HepG2 (cell line): ENCODE results near the gene COASY. TPM values are rescaled to one million over a fixed set of nuclear protein-coding genes. Genes with fewer than 3 reads are reported as not detected.

Experiments
- ARHGAP35 ChIP-seq: sonication (generic); formaldehyde crosslinking; IDR thresholded peaks from 2 replicates; pipeline ENCODE4 v1.9.0; 2022; ENCODE audit warnings: mild to moderate bottlenecking, inconsistent platforms, moderate library complexity, missing genetic modification reagents, borderline replicate concordance
- ATF7-NPFF ChIP-seq: sonication (generic); formaldehyde crosslinking; IDR thresholded peaks from 2 replicates; pipeline ENCODE4 v1.8.1; 2023; ENCODE audit warnings: mild to moderate bottlenecking, low read depth, missing genetic modification reagents, moderate library complexity
- EHMT2 ChIP-seq: fragments of 200-600 bp; sonication (generic); IDR thresholded peaks from 2 replicates; pipeline ENCODE4 v1.7.0; 2017; ENCODE audit warnings: antibody characterized with exemption, low read depth, low read length, borderline replicate concordance
- FOXP4 ChIP-seq: sonication (generic); formaldehyde crosslinking; IDR thresholded peaks from 2 replicates; pipeline ENCODE4 v1.4.0; 2020; ENCODE audit warnings: missing genetic modification reagents
- GATAD2A ChIP-seq: IDR thresholded peaks from 2 replicates; pipeline ENCODE4 v1.6.1; 2016
- HOXA5 ChIP-seq: sonication (generic); formaldehyde crosslinking; IDR thresholded peaks from 2 replicates; pipeline ENCODE4 v1.4.0; 2020; ENCODE audit warnings: missing genetic modification reagents
- KAT2B ChIP-seq: fragments of 150-350 bp; IDR thresholded peaks from 2 replicates; pipeline ENCODE4 v1.6.1; 2014; ENCODE audit warnings: low read depth, low read length, borderline replicate concordance
- NR1H2 ChIP-seq: sonication (generic); formaldehyde crosslinking; IDR thresholded peaks from 2 replicates; pipeline ENCODE4 v1.8.1; 2022; ENCODE audit warnings: low read depth, missing genetic modification reagents, borderline replicate concordance
- PCBP2 ChIP-seq: fragments of 200-400 bp; formaldehyde crosslinking; optimal IDR thresholded peaks from 2 replicates; pipeline ENCODE3; 2018; ENCODE audit warnings: low read length, low read depth; ENCODE audit not compliant: poor library complexity, severe bottlenecking
- PHF5A ChIP-seq: IDR thresholded peaks from one replicate; pipeline ENCODE4 v1.6.1; 2018; ENCODE audit warnings: low read depth, missing genetic modification reagents; ENCODE audit not compliant: unreplicated experiment
- RBM22 ChIP-seq: fragments of 200-400 bp; formaldehyde crosslinking; optimal IDR thresholded peaks from 2 replicates; pipeline ENCODE3; 2017; ENCODE audit warnings: mild to moderate bottlenecking, low read length, moderate library complexity
- SMAD9 ChIP-seq: sonication (generic); formaldehyde crosslinking; IDR thresholded peaks from 2 replicates; pipeline ENCODE4 v1.5.1; 2020; ENCODE audit warnings: mild to moderate bottlenecking, missing genetic modification reagents
- SYNCRIP ChIP-seq: fragments of 200-400 bp; formaldehyde crosslinking; IDR thresholded peaks from 2 replicates; pipeline ENCODE4 v1.6.1; 2018; ENCODE audit warnings: mild to moderate bottlenecking, low read depth, low read length; ENCODE audit not compliant: insufficient read depth
- THAP7 ChIP-seq: sonication (generic); formaldehyde crosslinking; IDR thresholded peaks from 2 replicates; pipeline ENCODE4 v1.8.1; 2023; ENCODE audit warnings: mild to moderate bottlenecking, missing genetic modification reagents
- TRAFD1 ChIP-seq: sonication (generic); formaldehyde crosslinking; IDR thresholded peaks from 2 replicates; pipeline ENCODE4 v1.5.1; 2020; ENCODE audit warnings: missing genetic modification reagents, mild to moderate bottlenecking, borderline replicate concordance
- WIZ ChIP-seq: sonication (generic); formaldehyde crosslinking; IDR thresholded peaks from 2 replicates; pipeline ENCODE4 v1.5.1; 2020; ENCODE audit warnings: mild to moderate bottlenecking, missing genetic modification reagents
- YEATS4 ChIP-seq: sonication (generic); formaldehyde crosslinking; IDR thresholded peaks from 2 replicates; pipeline ENCODE4 v1.4.0; 2020; ENCODE audit warnings: missing genetic modification reagents, borderline replicate concordance
- ZIK1 ChIP-seq: sonication (generic); formaldehyde crosslinking; IDR thresholded peaks from 2 replicates; pipeline ENCODE4 v1.5.0; 2020; ENCODE audit warnings: mild to moderate bottlenecking, low read depth, missing genetic modification reagents, borderline replicate concordance
- ZNF235 ChIP-seq: sonication (generic); formaldehyde crosslinking; IDR thresholded peaks from 2 replicates; pipeline ENCODE4 v1.8.1; 2023; ENCODE audit warnings: mild to moderate bottlenecking, missing genetic modification reagents, borderline replicate concordance
- polyA plus RNA-seq, 8 experiments: library from polyadenylated mRNA; depleted of rRNA in 3 of 8; stranded (reverse) in 7 of 8; unstranded in 1 of 8; fragments of >200 nt; fragmentation: Illumina TruSeq in 4 of 8; extraction: Trizol in 4 of 8; gene quantifications; 2 replicates each; pipeline versions ENCODE4 v1.2.1 to v1.2.3, GENCODE V29; 2011 to 2016; ENCODE audit warnings: low read depth in 4 of 8, missing spikeins in 1 of 8, mixed read lengths in 1 of 8; ENCODE audit not compliant: insufficient read depth in 1 of 8
- total RNA-seq, 5 experiments: library from RNA; depleted of rRNA; stranded (reverse); fragments of >200 nt; fragmentation: Illumina TruSeq; extraction: Trizol; gene quantifications; 2 replicates each; pipeline ENCODE4 v1.2.3, GENCODE V29; 2016; ENCODE audit warnings: low read depth in 1 of 5
- TF ChIP-seq, protein P1 (sequence below): sonication (generic); IDR thresholded peaks from 2 replicates; pipeline ENCODE4 v1.6.1; 2016; ENCODE audit warnings: low read depth, borderline replicate concordance
- TF ChIP-seq, protein P2 (sequence below): sonication (generic); formaldehyde crosslinking; IDR thresholded peaks from 2 replicates; pipeline ENCODE4 v1.8.0; 2022; ENCODE audit warnings: mild to moderate bottlenecking, missing genetic modification reagents; ENCODE audit not compliant: insufficient replicate concordance
- TF ChIP-seq, protein P3 (sequence below): IDR thresholded peaks from 2 replicates; pipeline ENCODE4 v1.6.1; 2012; ENCODE audit warnings: inconsistent platforms

COASY gene
- total and polyA plus RNA-seq, 2 of the 13 experiments (the other 11 are each of a cell fraction or from before 2014, with no cell fraction given), result 90.7 to 125 TPM

GRCh38 chr17:42609182-42609813 lies 47.4 kb downstream of the COASY start, which contains the start of the genes RETREG3 and TUBG1 (continued):
- TF ChIP-seq, protein P1, sequence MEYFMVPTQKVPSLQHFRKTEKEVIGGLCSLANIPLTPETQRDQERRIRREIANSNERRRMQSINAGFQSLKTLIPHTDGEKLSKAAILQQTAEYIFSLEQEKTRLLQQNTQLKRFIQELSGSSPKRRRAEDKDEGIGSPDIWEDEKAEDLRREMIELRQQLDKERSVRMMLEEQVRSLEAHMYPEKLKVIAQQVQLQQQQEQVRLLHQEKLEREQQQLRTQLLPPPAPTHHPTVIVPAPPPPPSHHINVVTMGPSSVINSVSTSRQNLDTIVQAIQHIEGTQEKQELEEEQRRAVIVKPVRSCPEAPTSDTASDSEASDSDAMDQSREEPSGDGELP, result no peak
- TF ChIP-seq, protein P2, sequence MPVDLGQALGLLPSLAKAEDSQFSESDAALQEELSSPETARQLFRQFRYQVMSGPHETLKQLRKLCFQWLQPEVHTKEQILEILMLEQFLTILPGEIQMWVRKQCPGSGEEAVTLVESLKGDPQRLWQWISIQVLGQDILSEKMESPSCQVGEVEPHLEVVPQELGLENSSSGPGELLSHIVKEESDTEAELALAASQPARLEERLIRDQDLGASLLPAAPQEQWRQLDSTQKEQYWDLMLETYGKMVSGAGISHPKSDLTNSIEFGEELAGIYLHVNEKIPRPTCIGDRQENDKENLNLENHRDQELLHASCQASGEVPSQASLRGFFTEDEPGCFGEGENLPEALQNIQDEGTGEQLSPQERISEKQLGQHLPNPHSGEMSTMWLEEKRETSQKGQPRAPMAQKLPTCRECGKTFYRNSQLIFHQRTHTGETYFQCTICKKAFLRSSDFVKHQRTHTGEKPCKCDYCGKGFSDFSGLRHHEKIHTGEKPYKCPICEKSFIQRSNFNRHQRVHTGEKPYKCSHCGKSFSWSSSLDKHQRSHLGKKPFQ, result no peak
- no peak for TF ChIP-seq KAT2B
- TF ChIP-seq PHF5A (CRISPR knock-in tag), result peak; percentile 38
- no peak for TF ChIP-seq PCBP2
- 0 out of 2 replicates have a peak, but pooled peaks have one; percentile 53 for TF ChIP-seq ZNF235 (CRISPR knock-in tag)
- TF ChIP-seq, protein P3, sequence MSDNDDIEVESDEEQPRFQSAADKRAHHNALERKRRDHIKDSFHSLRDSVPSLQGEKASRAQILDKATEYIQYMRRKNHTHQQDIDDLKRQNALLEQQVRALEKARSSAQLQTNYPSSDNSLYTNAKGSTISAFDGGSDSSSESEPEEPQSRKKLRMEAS, result peak; percentile 71
- no peak; the same call in 1 of the 2 replicates for TF ChIP-seq THAP7 (CRISPR knock-in tag)
- TF ChIP-seq ZIK1 (CRISPR knock-in tag), result no peak
- no peak; the same call in 1 of the 2 replicates for TF ChIP-seq GATAD2A
- no peak for TF ChIP-seq TRAFD1
- TF ChIP-seq ARHGAP35 (CRISPR knock-in tag), result peak; percentile 72; the same call in 1 of the 2 replicates
- TF ChIP-seq SYNCRIP, result no peak
- TF ChIP-seq WIZ (CRISPR knock-in tag), result peak; percentile 20
- no peak for TF ChIP-seq NR1H2 (CRISPR knock-in tag)
- peak; percentile 87 for TF ChIP-seq YEATS4
- no peak for TF ChIP-seq RBM22
- no peak; the same call in none of the 2 replicates for TF ChIP-seq ATF7-NPFF
- no peak for TF ChIP-seq EHMT2
- peak; percentile 92 for TF ChIP-seq HOXA5 (CRISPR knock-in tag)
- TF ChIP-seq FOXP4, result peak; percentile 49; the same call in 1 of the 2 replicates
- peak; percentile 55; the same call in 1 of the 2 replicates for TF ChIP-seq SMAD9 (CRISPR knock-in tag)
